GM12874 (cell line): ENCODE data around the gene VIPR2.

Experiments used
- TF ChIP-seq, protein P1 (sequence below): IDR thresholded peaks from 2 replicates; pipeline ENCODE4 v1.5.1; 2011; ENCODE audit warnings: low read depth, mild to moderate bottlenecking, control low read depth, low read length, moderate library complexity; ENCODE audit not compliant: insufficient read depth

Gene VIPR2

DNA sequence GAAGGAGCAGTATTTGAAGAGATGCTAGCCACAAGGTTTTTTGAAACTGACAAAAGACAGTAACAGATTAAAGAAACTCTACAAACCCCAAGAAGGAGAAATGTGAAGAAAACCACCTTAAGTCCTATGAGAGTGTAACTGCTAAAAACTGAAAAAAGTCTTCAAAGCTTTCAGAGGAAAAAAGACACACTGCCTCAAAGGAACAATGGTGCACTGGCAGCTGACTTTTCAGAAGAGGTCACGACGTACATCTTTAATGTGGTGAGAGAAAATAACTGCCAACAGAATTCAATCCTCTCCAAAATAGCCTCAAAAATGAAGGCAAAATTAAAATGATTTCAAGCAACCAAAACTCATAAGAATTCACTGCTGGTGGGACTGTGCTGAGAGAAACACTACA is 94.0 kb downstream of the VIPR2 start:
- TF ChIP-seq, protein P1, sequence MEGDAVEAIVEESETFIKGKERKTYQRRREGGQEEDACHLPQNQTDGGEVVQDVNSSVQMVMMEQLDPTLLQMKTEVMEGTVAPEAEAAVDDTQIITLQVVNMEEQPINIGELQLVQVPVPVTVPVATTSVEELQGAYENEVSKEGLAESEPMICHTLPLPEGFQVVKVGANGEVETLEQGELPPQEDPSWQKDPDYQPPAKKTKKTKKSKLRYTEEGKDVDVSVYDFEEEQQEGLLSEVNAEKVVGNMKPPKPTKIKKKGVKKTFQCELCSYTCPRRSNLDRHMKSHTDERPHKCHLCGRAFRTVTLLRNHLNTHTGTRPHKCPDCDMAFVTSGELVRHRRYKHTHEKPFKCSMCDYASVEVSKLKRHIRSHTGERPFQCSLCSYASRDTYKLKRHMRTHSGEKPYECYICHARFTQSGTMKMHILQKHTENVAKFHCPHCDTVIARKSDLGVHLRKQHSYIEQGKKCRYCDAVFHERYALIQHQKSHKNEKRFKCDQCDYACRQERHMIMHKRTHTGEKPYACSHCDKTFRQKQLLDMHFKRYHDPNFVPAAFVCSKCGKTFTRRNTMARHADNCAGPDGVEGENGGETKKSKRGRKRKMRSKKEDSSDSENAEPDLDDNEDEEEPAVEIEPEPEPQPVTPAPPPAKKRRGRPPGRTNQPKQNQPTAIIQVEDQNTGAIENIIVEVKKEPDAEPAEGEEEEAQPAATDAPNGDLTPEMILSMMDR, result no peak

- TF ChIP-seq, protein P1, result no peak
These were observed 95.2 kb downstream of the VIPR2 start for GRCh38 chr7:159049266-159050025.

DNA sequence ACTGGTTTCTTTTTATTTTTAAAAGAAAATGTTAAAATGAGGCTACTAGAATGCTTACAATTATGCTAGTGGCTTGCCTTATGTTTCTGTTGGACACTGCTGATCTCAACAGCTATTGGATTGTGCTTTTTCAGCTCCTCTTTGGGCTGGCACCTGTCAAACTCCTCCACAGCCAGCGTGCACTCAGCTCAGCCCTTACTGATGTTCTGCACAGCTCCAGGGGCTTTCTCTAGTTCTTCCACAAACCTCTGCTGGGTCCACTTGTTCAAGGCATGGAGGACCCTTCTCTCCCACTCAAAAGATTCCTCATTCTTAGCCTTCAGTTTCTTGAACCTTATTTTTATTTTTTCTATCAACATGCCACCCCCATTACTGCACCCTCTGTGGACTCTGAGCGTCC is 96.0 kb downstream of the VIPR2 start:
- TF ChIP-seq, protein P1, result no peak

- TF ChIP-seq, protein P1, result no peak
These were observed 97.1 kb downstream of the VIPR2 start for GRCh38 chr7:159047536-159047935.

GRCh38 chr7:159046300-159046699 is 98.4 kb downstream of the VIPR2 start:
- TF ChIP-seq, protein P1, result no peak

GRCh38 chr7:159045839-159046238 is 98.8 kb downstream of the VIPR2 start:
- TF ChIP-seq, protein P1, result no peak

GRCh38 chr7:159042581-159043101 is 102.0 kb downstream of the VIPR2 start:
- TF ChIP-seq, protein P1, result no peak
